GM18505 (cell line): Measurements from ENCODE around the gene UNC5CL.

ENCODE experiments used
- ATAC-seq: cut with Tn5 transposase; IDR thresholded peaks from one replicate; pipeline ENCODE4 v1.9.1; 2021; ENCODE audit not compliant: unreplicated experiment
- POLR2A ChIP-seq: IDR thresholded peaks from 4 replicates; pipeline ENCODE4 v1.6.1; 2011; ENCODE audit warnings: borderline replicate concordance; ENCODE audit not compliant: insufficient read depth, insufficient read length; ENCODE audit errors: extremely low read depth

Gene UNC5CL

DNA sequence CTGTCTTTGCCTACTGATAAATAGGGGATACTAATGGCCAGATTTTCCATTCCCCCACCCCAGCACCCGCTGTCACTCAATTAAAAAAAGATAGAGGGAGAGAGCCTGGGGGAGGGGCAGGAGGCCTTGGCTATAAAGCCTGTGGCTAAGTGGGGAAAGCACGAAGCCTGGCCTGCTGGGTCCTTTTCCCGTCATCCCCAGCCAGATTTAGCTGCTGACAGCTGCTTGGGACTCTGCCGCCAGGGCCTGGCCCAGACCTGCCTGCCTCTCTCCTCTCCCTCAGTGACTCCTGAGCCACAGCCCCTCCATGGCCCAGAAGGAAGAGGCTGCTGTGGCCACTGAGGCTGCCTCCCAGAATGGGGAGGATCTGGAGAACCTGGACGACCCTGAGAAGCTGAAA, 14.0 kb upstream of the UNC5CL start, which contains the start of gene APOBEC2:
TSS of gene APOBEC2 (plus strand) at position 162 of the 400 bp plus-strand sequence. CDS start at position 308, 146 bp downstream.
- no peak for ATAC-seq
- no peak for TF ChIP-seq POLR2A

DNA sequence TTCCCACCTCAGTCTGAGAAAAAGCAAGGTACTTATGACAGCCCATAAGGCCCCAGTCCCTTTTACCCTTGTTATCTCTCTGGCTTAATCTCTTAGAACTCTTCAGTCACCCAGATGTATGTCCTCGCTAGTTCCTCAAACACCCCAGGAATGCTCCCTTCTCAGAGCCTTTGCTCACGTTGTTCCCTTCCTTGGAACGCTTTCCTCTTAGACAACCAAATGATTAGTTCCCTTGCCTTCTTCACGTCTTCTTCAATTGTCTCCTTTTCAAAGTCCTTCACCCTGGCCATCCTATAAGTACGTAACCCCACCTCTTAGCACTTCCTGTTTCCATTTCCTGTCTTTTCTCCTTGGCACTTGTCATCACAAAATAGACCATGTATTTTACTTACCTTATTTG, 12.9 kb upstream of the UNC5CL start:
- TF ChIP-seq POLR2A, result no peak
- no peak for ATAC-seq

DNA sequence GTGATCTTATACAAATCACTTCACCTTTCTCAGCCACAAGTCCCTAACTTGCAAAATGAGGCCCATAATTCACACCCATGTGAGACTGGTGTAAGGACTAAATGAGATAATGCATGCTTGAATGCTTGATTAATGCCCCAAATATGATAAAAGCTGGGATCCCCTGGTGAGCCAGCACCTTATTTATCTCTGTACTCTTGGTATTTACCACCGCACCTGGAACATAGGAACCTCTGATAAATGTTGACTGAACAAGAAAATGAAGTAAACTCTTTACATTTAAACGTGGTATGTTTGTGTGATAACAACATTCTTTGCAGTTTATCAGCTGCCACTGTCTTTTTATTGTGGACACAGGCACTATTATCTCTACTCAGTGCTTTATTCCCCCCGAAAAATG, 11.5 kb upstream of the UNC5CL start:
- ATAC-seq, result no peak
- no peak for TF ChIP-seq POLR2A

DNA sequence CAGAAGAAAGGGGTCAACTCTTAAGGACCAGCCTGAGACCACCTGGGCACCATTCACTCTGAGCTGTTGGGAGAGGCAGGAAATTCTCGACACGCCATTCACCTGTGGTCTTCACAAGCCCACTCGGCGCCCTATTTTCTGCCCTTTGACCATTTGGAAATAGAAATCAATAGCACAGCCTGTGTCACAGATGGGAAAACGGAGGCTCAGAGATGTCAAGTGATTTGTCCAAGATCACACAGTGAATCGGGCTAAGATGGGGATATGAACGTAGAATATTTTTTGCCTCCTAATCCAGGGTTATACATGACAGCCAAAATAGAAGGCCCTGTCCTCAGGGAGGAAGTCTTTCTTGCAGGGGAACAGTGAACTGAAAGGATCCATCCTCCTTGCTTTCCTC, 10.9 kb upstream of the UNC5CL start:
- no peak for ATAC-seq
- no peak for TF ChIP-seq POLR2A

DNA sequence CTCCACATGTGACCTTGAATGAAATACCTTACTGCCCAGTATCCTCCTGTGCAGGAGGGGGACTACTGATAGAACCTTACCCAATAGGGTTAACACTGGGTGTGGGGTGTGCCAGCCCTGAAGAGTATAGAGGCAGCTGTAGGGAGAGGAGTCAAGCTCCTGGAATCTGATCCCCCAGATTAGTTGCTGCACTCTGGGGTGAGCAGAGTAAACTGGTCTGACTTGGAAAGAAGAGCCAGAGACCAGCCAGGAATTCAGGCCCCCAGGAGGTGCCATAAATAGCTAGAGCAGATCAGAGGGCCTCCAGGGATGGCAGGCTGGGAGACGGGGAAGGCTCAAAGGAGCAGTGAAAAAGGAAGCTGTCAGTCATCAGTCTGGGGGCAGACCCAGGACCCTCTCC, 10.5 kb upstream of the UNC5CL start:
- ATAC-seq, result no peak
- no peak for TF ChIP-seq POLR2A

GRCh38 chr6:41047745-41048732, 9.0 kb upstream of the UNC5CL start:
- ATAC-seq, result no peak
- no peak for TF ChIP-seq POLR2A

DNA sequence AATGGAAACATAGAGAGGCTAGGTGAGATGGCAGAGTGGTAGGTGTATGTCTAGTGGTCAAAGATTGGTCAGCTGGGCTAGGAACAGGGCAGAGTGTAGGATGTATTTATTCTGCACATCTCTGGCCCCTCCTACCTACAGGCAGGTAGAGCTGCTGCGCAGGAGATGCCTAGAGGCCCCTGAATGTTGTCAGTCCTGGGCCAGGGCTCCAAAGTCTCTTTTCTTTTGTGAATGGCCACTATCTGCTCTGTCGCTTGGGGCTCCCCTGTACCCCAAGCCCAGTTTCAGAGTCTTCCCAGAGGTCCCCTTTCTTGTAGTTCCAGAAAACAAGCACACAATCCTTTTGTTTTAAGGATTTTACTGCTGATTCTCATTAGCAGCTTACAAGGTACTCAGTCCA, 8.3 kb upstream of the UNC5CL start:
- no peak for TF ChIP-seq POLR2A
- ATAC-seq, result no peak

GRCh38 chr6:41046084-41046483, 7.1 kb upstream of the UNC5CL start:
- no peak for ATAC-seq
- no peak for TF ChIP-seq POLR2A

- ATAC-seq, result no peak
Measured at GRCh38 chr6:41045664-41046063, 6.6 kb upstream of the UNC5CL start.

DNA sequence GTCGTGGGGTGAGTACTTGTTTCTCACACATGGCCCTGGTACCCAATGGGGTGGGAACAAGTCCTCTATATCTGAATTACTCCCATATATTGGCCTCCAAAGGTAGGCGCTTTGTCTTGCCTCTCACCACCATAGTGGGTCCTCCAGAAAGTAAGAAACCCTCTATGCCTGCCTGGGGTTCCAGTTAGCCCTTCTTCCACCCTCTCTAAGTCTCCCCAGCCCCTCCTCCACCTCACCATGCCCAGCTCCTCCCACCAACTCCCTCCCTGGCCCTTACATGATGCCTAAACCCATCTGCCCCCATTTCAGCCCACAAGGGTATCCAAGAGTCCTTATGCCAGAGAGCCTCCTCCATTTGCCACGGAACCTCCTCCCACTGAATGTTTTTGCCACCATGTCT, 4.1 kb upstream of the UNC5CL start:
- no peak for TF ChIP-seq POLR2A
- no peak for ATAC-seq

More at GRCh38 chr6:41045664-41046063, 6.6 kb upstream of the UNC5CL start:
- no peak for TF ChIP-seq POLR2A

DNA sequence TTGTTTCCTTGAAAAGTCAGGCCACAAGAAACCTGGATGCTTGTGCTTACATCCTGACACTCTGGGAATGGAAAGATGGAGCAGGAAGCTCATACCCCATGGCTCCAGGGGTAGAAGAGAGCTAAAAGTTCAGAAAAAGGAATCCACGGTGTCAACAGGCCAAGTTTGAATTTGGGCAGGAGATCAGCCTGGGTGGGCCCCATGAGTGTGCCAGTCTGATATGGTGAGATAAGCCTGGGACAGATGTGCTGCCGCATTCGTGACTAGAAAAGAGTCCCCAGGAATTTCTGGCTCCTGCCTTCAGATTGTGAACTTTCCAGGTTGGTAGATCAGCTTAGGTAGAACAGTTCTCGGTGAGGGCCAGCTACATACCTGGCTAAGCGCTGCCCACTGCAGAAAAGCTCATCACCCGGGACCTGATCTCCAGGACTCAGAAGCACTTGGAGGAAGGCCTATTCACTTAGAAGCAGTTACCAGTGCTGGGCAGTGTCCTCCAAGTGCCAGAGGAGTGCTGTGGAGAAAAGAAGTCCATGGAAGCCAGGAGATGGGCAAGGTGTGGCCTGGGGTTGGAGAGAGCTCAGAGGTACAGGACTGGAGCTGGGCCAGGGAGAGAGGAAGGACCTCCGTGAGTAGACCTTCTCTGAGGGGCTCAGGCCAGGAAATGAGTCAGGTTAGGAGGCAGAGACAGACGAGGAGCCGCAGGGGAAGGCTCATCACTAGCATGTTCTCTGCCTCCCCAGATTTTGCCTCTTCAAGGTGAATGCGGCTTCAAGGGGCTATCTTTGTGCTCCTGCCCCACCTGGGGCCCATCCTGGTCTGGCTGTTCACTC, 3.4 kb upstream of the UNC5CL start, which contains the start of gene TSPO2:
TSS of gene TSPO2 (plus strand) at position 242 of the 830 bp plus-strand sequence. CDS start at position 761, 519 bp downstream.
- no peak for TF ChIP-seq POLR2A
- ATAC-seq, result no peak

DNA sequence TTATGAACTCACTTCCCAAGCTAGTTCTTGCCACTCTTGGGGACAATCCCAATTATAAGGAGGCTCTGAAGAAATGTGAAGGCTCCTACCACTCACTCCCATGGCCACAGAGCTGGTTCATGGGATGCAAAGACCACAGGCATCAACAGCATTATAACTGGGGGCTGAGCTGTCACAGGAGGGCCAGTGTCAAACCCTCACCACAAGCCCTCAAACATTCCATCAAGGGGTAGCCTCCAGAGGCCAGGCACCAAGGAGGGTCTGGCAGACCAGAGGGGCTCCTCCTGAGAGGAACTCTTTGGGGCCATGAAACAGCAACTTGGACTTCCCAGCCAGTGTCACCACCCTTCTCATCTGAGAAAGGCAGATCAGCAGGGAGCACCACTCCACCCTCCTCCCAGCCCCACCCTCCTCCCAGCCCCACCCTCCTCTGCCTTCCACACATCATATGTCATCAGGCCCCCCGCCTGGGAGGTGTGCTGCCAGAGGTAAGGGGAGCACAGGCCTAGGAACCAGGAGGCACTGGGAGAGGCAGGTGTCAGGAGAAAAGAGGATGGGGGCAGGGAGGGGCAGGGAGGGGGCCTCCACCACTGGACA, 2.0 kb upstream of the UNC5CL start:
- ATAC-seq, result no peak
- TF ChIP-seq POLR2A, result no peak
